Mammary epithelial cell (primary cell): ENCODE data around the gene OVCH1.

Experiments used
- CTCF ChIP-seq, 2 donors: IDR thresholded peaks in 1 of 2; conservative IDR thresholded peaks in 1 of 2; 2 replicates each; pipeline ENCODE4 v1.5.1; 2011 to 2012; ENCODE audit warnings: inconsistent platforms in 2 of 2, low read length in 2 of 2, mild to moderate bottlenecking in 2 of 2, control low read depth in 1 of 2, low read depth in 1 of 2; ENCODE audit not compliant: insufficient read depth in 1 of 2; ENCODE audit errors: extremely low read depth in 1 of 2
- EZH2 ChIP-seq: IDR thresholded peaks from 2 replicates; pipeline ENCODE4 v1.6.1; 2012; ENCODE audit warnings: low read length, inconsistent platforms, borderline replicate concordance

GRCh38 chr12:29534935-29535334, 37.4 kb upstream of the OVCH1 start:
- TF ChIP-seq CTCF (conservative IDR thresholded peaks at IDR 0.05 in 1 of 2, IDR thresholded peaks at IDR 0.05 in 1 of 2; ENCODE audit: extremely low read depth in 1 of 2, insufficient read depth in 1 of 2, low read depth in 1 of 2, low read length in 2 of 2) (no peak), EZH2 (no peak)
